GM21447 (cell line): ENCODE data around the gene TECPR1.

Source experiments
- ATAC-seq: cut with Tn5 transposase; IDR thresholded peaks from one replicate; pipeline ENCODE4 v1.9.1; 2021; ENCODE audit not compliant: unreplicated experiment

Gene TECPR1

GRCh38 chr7:98251601-98252424 is at the start of gene TECPR1:
Gene TECPR1 (minus strand): TSS chr7:98252232. CDS start chr7:98246146, 6,086 bp downstream.
- peak; percentile 93 for ATAC-seq

GRCh38 chr7:98300595-98301372 is 48.8 kb upstream of the TECPR1 start:
- no peak for ATAC-seq

DNA sequence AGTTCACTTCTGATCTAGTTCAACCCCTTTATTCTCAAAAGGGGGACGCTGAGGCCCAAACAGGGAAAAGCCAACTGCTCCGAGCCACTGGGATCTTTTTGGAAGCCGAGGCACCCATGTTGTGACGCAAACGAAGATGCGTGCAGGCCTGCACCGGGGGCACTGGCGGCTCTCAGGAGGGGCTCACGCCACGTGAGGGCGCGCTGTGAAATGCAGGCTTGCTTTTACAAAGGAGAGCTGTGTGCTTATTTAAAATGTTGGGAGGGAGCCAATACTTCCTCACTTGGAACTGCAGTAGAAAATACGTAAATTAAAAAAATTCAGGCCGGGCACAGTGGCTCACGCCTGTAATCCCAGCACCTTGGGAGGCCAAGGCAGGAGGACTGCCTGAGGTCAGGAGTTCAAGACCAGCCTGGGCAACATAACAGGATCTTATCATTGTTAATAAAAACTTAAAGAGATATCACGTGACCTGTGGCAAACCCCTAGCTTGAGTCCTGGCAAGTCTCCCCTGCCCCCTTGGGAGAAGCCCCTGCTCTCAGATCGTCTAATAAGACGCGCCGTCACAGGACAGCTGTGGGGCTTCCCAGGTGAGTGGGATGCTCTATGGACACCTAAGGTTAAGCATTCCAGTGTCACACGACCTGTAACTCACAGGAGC is 45.7 kb upstream of the TECPR1 start:
- no peak for ATAC-seq

- ATAC-seq = no peak
These were observed 44.8 kb upstream of the TECPR1 start for GRCh38 chr7:98296833-98297232.

DNA sequence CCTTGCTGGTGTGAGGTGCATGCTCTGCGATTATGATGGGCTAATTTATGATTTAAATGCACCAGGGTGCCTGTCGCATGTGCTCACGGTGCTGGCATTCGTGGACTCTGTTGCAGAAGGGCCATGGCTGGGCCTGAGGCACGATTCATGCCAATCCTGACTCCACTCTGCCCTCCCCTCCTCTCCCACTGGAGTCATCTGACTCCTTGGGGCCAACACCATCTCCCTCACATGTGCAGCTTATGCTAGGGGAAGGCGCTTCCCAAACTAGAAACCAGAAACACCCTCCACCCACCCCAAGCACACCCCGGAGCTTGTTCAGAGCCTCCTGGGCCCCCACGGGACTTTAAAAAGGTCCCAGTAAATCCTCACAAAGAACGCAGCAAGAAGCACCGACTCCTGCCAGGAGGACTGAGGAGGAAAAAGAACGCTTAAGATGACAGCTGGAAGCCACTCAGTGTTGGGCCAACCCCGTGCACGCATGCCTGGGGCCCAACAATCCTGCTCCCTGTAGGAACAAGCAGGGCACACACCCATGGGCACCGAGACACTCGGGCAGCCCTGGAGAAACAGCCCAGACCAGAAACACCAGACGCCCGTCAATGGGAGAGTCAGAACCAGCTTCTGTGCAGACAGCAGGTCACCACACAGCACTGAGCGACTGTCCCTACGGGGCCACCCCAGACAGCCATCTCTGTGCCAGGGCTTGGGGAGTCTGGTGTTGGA is 43.6 kb upstream of the TECPR1 start:
- ATAC-seq = no peak

GRCh38 chr7:98294798-98295382 is 42.9 kb upstream of the TECPR1 start:
- ATAC-seq = no peak

DNA sequence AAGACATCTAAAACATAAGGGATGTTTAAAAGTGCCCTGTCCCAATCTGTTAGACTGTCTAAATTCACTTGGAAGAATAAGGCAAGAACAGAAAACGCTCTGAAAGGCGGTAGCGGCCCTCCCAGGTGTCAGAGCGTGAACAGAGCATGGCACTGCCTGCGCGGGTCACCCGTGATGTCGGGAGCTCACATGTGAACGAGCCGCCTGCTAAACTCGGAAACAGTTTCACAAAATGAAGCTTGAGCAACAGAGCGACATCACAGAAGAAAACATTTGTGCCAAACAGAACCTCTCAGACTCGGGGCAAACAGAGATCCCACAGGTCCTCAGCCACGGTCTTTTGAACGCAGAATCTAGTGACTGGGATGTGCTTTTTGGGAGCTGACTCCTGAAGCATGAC is 42.3 kb upstream of the TECPR1 start:
- no peak for ATAC-seq

- no peak for ATAC-seq
These were observed 41.7 kb upstream of the TECPR1 start for GRCh38 chr7:98293746-98294145.

DNA sequence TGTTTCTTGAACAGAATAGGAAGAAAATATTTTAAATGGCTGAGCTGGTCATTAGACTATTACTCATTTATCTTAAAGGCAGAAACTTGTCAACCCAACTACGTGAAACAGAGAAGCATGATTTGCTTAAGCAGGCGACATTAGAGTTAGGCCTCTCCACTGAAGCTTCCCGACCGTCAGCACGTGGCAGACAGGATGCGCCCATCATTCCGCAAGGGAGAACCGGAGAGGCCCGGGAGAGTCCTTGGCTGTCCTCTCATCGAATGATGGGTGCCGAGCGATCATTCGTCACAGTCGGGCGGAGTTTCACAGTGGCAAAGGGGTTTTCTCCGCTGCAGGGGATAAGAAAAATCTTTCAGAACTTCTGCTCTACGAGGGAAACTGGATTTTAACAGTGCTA is 41.2 kb upstream of the TECPR1 start:
- ATAC-seq = no peak

DNA sequence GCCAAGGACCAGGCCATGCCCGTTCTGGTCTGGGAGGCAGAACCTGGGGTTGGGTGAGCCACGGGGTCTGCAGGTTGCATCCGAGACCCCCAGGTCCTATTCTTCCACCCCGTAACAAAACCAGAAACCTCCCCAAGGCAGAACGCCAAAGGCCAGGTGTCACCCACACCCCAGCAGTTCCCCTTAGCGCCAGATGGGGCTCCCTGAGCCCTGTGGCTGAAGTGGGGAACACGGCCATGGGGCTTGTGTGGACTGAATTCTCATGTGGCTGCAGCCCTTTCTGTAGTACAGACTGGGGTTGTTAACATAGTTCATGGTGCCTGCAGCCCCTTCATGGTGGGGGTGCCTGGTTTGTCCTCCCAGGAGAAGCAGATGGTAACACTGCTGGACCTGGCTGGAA is 39.7 kb upstream of the TECPR1 start:
- no peak for ATAC-seq

DNA sequence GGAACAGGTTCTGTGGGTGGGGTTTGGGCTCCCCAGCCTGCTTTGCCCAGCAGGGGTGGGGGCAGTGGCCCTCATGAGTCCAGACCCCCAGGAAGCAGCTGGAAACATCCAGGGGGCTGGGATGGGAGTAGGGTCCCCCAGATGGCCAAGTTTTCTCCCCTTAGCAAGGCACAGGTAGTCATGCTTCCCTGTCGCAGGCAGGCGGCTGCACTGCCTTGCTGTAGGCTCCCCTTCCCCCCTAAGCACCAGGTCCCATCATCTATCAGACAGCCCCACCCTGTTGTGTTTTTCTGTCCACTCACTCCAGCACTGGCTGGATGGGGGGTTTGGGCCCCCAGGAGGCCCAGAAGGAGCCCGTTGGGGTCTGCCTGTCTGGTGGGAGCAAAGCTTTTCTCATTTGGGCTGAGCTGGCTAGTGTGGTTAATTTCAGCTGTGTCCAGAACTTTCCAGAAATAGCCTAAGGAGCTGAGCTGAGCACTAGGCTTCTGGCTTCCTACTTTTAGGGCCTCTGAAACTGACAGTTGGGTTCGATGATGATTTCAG is 37.4 kb upstream of the TECPR1 start:
- ATAC-seq = no peak

DNA sequence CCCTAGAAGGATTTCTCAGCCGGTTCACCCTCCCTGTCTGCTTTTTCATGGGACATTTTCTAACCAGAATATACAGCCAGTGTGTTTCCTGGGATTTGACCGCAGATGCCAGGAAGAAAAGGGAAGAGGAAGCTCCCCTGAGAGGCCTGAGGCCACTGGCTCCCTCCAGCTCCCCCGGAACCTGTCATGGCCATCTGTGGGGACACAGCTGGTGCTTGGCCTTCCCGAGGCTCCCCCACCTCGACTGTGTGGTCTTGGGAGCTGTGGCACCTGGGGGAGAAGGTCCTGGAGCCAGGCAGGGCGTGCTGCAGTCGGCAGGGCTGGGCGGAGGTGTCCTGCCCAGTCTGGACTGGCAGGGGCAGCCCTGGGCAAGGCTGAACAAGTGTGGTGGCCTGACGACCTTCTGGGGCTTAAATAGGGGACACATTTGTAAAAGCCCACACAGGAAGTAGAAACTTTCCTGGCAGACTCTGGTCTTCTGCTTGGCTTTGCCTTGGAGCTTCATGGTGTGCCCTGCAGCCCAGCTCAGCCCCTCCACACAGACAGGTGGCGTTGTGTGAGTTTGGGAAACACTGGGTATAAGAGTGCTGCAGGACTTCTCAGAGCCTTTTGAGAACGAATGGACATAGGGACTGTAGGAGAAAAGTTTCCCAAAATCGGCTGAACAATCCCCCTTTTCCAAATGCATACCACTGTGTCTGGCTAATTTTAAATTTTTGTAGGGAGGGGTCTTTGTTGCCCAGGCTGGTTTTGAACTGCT is 36.2 kb upstream of the TECPR1 start:
- no peak for ATAC-seq

GRCh38 chr7:98287486-98287959 is 35.5 kb upstream of the TECPR1 start:
- ATAC-seq = no peak

DNA sequence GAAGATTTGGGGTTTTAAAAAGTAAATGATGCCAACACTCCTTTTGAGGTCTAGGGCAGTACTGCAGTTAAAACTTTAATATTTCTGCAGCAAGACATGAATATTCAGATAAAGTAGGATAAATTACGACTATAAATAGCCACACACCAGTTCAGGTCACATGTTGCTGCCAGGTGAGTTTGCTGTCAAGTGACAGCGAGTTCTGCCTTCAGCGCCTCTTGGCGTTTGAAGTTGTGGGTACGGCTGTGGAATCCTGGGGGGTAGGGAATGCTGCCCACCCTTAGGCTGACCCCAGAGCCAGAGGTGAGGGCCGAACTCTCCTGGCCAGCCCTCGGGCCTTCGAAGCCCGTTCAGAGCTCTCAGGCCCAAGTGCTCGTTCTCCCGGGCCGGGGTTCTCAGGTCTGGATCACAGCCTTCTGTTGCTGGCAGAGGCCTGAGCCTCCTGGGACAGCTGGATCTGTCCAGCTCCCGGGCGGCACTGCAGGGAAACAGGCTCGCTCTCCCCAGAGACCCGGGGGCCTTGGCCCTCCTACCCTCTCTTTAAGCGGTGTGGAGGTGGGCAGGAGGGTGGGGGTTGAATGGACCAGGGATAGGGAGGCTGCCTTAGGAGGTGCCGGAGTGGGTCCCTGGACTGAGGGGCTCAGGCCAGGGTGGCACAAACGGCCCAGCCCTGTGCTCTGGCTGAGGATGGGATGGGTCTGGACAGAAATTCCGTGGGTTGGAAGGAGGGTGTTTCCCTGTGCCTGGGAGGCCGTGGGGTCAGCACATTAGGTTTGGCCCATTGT is 34.9 kb upstream of the TECPR1 start:
- no peak for ATAC-seq

- ATAC-seq = no peak
These were observed 34.1 kb upstream of the TECPR1 start for GRCh38 chr7:98286093-98286539.

GRCh38 chr7:98285157-98286092 is 33.4 kb upstream of the TECPR1 start:
- ATAC-seq = no peak

- no peak for ATAC-seq
These were observed 32.5 kb upstream of the TECPR1 start for GRCh38 chr7:98284335-98285036.
